Measurements from ENCODE around the gene WNT5A. TPM values are rescaled to one million over a fixed set of nuclear protein-coding genes. Genes with fewer than 3 reads are reported as not detected.

Gene WNT5A
- 2.7 and 3.5 TPM in 2 replicates for polyA plus RNA-seq (2014; cell fraction: cytosol; rRNA removed)
- polyA plus RNA-seq (2014; cell fraction: nucleus; rRNA removed) = 2.4 and 4.2 TPM in 2 replicates

DNA sequence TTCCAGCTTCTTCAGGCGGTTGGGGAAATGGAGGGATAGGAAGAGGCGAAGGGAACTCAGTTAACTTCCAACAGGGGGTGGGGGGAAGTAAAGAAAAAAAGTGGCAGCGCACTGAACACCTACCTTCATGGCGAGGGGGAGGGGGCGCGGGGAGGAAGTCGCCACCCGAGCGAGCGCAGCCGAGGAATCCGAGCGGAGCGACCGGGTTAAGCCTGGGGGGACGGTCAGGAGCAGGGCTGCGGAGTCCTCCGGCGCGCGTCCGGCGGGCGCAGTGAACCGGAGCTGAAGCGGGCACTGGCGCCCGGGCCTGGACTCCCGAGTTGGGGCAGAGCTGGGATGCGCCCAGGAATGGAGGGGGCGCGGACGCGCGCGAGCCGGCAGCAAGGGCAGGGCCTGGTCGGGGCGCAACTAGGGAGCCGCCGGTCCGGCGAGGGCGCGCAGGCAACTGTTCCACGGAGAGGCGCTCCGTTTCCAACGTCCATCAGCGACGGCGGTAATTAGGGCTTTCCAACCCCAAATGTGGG lies at the start of gene WNT5A:
TSS of gene WNT5A (minus strand) at position 450 of the 524 bp plus-strand sequence. CDS start at position 129, 321 bp downstream.
- no peak for DNase-seq (ENCODE audit: low spot score)

GRCh38 chr3:55534876-55535275 lies 47.8 kb upstream of the WNT5A start:
- no peak for DNase-seq (ENCODE audit: low spot score)

DNA sequence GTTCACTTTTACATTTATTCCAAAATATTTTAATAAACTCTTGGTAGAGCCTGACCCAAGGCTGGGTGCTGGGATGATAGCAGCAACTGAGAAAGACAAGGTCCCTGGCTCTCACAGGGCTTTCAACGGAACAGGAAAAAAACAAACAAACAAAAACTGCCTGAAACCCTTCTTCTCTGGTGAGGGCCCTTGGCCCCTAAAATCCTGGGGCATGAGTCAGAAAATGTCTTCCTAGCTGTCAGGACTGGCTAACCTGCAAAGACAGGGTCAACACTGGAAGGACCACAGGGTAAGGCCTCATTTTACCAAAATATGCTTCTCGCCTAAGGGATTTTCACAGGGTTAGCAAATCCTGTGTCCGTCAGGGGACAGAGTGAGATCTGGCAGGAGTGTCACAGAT lies 45.7 kb upstream of the WNT5A start:
- DNase-seq (ENCODE audit: low spot score) = no peak

GRCh38 chr3:55531321-55531720 lies 44.2 kb upstream of the WNT5A start:
- DNase-seq (ENCODE audit: low spot score) = peak; percentile 19

DNA sequence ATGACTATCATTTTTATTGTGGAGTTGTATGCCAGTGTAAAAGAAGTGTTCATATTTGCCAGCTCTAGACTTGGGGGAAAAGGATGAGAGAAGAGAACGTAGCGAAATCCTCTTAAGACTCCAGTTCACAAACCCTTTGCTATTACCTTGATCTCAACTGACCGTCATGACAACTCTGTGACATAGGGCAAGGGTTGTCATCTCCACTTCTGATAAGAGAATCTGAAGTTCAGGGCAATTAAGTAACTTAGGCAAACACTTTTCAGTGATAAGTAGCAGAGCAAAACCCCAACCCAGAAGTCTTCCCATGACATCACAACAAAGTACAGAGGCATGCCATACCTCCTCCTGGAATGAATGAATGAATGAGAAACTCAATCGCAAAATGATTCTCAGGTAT lies 40.3 kb upstream of the WNT5A start:
- DNase-seq (ENCODE audit: low spot score) = no peak

DNA sequence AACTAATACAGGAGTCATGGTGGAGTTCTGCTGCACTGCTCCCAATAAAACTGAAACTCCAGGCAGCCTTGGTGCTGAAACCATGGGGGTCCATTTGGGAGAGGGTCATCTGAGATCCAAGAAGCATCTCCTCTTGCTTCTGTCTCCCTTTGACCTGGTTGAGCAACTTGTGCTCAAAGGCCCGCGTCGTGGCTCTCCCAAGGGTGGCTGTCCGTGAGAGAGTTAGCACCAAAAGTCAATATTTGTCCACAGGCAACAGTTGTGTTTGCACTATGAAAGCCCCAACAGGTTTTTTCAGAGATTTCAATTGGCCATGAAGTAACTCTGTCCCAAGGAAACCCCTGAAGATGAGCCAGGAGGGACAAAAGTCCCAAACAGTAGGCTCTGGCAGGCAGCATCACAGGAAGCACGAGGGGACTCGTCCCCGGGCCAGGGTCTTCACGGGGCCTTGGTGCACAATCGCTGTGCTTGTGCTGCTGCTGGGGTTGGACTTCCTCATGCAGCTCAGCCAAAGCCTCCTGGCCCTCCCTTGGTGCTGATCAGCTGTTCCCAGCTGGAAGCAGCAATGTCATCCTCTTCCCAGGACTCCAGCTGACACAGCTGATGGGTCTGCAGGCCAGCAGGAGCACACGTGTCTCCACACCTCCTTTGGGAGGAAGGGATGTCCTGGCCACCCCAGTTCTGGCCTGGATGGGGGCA lies 39.4 kb upstream of the WNT5A start:
- no peak for DNase-seq (ENCODE audit: low spot score)

DNA sequence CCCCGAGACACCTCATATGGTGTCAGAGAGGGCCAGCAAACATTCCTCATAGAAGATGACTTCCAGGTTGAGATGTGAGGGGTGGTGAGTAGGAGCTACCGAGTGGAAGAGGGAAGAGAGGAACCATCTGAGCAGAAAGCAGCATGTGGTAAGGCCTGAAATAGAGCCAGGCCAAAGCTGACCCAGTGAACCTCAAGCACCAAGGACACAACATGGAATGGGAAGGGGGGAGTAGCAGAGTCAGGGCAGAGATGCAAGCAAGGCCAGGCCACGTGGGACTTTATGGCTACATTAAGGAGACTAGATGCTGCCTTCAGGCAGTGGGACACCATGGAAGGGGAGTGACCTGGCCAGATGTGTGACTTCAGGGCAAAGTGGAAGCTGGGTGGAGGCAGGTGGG lies 38.3 kb upstream of the WNT5A start:
- no peak for DNase-seq (ENCODE audit: low spot score)

- DNase-seq (ENCODE audit: low spot score) = no peak
Measured at GRCh38 chr3:55524565-55525244, 37.6 kb upstream of the WNT5A start.

- no peak for DNase-seq (ENCODE audit: low spot score)
Measured at GRCh38 chr3:55523471-55523870, 36.4 kb upstream of the WNT5A start.

GRCh38 chr3:55521738-55522421 lies 34.8 kb upstream of the WNT5A start:
- DNase-seq (ENCODE audit: low spot score) = no peak

GRCh38 chr3:55521064-55521737 lies 34.1 kb upstream of the WNT5A start:
- no peak for DNase-seq (ENCODE audit: low spot score)

GRCh38 chr3:55519019-55519418 lies 31.9 kb upstream of the WNT5A start:
- no peak for DNase-seq (ENCODE audit: low spot score)

- DNase-seq (ENCODE audit: low spot score) = no peak
Measured at GRCh38 chr3:55518451-55518850, 31.3 kb upstream of the WNT5A start.

DNA sequence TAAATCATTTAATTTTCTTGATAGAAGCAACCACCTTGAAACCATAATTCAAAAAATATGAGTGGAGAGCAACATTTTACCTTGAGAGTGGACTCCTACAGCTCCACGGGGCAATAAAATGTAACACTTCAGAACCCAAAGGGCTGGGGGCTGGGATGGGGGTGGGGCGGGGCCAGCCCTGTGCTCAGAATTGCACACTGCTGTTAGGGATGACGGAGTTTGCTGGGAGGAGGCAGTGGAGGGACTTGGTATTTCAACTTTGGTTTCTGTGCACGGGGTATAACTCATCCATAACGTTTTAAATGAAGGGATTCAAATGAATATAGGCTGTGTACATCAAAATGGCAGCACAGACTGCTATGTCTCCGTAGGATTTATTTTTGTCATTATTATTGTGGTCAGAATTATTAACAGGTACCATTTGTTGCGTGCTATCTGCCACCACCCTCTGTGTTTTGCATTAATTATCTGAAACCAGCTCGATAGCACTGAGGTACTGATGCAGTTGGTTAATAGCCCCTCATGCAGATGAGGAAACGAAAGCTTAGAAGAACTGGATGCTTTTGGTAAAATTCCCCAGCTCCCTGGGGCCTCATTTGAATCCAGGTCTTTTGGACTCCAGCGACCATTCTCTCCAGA lies 29.4 kb upstream of the WNT5A start:
- no peak for DNase-seq (ENCODE audit: low spot score)

DNA sequence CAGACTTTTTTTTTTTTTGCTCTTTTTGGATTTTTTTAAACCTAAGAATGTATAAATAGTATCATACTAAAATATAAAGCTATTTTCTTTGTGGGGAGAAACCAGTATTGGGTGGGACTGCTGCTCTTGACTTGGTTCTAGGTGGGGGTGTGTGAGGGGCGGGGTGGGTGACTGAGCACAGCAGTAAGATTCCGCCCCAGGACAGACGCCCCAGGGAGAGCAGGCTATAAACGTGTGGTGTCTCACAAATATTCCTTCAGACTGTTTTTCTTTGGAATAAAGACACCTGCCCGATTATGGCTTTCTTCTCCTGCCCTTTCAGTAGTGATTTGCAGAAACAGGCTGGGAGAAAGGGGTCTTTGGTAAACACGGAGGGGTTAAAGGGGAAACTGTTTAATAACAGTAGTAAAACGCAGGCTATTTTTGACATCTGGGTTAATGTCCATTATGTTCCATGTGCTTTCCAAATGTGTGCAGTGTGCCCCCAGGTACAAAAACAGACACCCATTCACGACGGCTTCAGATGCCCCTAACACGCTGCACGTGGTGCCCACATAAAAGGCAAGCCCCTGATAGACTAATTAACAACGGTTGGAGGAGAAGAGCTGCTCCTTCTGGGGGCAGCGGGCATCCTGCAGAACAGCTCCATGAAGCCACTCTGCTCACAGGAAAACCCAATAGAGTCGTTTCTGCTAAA lies 28.6 kb upstream of the WNT5A start:
- DNase-seq (ENCODE audit: low spot score) = no peak

DNA sequence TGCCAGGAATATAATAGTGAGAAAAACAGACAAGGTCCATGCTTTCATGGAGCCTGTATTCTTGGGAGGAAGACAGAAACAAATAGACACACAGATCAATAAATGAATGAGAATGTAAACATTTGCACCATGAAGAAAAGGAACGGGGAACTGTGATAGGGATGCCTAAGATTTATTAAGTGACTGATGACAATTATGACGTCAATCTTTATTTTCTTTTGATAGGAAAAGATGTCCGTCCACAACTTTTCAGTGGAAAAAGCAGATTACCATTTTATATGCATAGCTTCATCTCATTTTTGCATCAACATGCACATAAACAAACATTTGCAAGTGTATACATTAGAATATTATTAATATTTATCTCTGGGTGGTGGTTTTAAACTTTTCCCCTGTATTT lies 27.9 kb upstream of the WNT5A start:
- no peak for DNase-seq (ENCODE audit: low spot score)

GRCh38 chr3:55512571-55513343 lies 25.7 kb upstream of the WNT5A start:
- no peak for DNase-seq (ENCODE audit: low spot score)

DNA sequence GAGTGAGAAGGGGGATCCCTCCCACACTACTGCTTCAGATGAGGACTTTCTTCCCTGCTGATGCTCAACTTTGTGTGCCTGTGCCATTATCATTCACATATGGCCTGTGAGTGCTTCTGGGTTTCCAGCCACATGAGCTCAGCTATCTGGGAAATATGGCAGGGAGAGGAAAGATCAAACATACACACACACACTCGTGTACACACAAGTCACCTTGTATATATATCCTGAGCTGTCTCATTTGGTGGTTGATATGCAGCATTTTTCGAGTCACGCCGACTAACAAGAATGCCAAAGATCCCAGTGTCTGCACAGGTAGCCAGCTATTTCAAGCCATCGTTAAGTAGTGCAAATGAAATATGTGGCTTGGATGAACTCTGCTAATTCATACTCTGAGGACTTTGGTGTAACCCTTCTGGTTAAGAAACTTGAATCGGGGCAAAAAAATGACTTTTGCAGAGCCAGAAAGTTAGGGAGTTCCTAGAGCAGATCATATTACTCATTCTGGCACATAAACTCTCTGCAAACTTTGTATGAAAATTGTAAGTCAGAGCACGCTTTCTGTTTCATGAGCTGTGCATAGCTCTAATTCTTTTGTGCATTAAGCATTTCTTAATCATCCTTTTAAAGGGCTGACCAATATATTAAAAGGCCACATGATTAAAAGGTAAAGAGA lies 24.9 kb upstream of the WNT5A start:
- DNase-seq (ENCODE audit: low spot score) = no peak

GRCh38 chr3:55508335-55508734 lies 21.2 kb upstream of the WNT5A start:
- no peak for DNase-seq (ENCODE audit: low spot score)

All from SK-N-DZ (cell line).